Kidney epithelial cell (primary cell): ENCODE measurements around the gene MSANTD2. TPM values are rescaled to one million over a fixed set of nuclear protein-coding genes. Genes with fewer than 3 reads are reported as not detected.

Source experiments
- DNase-seq: peaks from one replicate; pipeline ENCODE4 v3.0.0-alpha.2; 2010; ENCODE audit warnings: low read depth
- H3K27me3 ChIP-seq: 2 replicates; pipeline ENCODE4 v1.6.0; 2011; ENCODE audit warnings: low read length; ENCODE audit not compliant: control insufficient read depth, insufficient read depth
- H3K36me3 ChIP-seq: 2 replicates; pipeline ENCODE4 v1.5.1; 2011; ENCODE audit warnings: low read length; ENCODE audit not compliant: control insufficient read depth, insufficient read depth
- H3K4me3 ChIP-seq: 2 replicates; pipeline ENCODE4 v1.5.1; 2011; ENCODE audit warnings: low read depth, mild to moderate bottlenecking, control low read depth, low read length
- CTCF ChIP-seq: IDR thresholded peaks from 2 replicates; pipeline ENCODE4 v1.5.1; 2011; ENCODE audit warnings: mild to moderate bottlenecking, moderate library complexity, low read length, control low read depth, inconsistent platforms; ENCODE audit not compliant: insufficient read depth, poor library complexity, severe bottlenecking
- total RNA-seq: library from RNA; depleted of rRNA; stranded (reverse); fragments of >200 nt; gene quantifications from 2 replicates; pipeline ENCODE4 v1.2.3, GENCODE V29; 2015

The MSANTD2 gene
- 8.0 and 16.0 TPM in 2 replicates for total RNA-seq

DNA sequence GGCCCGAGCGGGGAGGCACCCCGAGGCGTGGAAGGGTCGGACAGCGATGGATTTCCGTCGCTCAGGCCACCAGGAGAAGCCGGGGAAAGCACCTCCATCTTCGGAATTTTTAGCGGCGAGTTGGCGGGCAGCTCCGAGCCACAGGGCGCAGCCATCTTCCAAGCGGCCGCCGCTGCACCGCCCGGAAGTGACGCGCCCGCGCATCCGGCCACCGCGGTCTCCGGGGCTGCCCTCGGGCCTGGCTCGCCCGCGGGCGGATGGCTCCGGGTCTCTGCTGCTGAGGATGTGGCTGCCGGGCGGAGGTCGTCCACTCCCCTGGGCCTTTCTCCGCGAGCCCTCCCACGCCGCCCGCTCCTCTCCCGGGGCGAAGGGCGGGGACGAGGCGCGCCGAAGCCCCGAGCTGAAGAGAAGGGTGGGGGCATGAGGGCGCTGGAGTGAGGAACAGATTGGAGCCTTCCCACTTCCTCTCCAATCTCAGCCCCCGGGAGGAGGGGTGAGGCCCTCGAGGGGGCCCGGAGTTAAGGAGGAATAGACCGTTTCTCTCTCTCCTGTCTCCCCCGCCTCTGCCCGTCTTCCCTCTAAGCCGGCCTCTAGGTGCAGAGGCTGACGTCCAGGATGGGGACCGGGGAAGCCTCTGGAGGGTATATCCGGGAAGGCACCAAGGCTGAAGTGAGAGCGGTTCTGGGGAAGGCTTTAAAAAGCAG is at the start of gene MSANTD2:
TSS of gene MSANTD2 (minus strand) at position 181 of the 704 bp plus-strand sequence. CDS start at position 155, 26 bp downstream.
- no peaks in the 10 kb centered on the region for H3K36me3 ChIP-seq
- no peaks in the 10 kb centered on the region for H3K27me3 ChIP-seq
- no peak for TF ChIP-seq CTCF
- peak within 1 kb of the TSS; percentile 87 for H3K4me3 ChIP-seq
- peak; percentile 18 for DNase-seq

DNA sequence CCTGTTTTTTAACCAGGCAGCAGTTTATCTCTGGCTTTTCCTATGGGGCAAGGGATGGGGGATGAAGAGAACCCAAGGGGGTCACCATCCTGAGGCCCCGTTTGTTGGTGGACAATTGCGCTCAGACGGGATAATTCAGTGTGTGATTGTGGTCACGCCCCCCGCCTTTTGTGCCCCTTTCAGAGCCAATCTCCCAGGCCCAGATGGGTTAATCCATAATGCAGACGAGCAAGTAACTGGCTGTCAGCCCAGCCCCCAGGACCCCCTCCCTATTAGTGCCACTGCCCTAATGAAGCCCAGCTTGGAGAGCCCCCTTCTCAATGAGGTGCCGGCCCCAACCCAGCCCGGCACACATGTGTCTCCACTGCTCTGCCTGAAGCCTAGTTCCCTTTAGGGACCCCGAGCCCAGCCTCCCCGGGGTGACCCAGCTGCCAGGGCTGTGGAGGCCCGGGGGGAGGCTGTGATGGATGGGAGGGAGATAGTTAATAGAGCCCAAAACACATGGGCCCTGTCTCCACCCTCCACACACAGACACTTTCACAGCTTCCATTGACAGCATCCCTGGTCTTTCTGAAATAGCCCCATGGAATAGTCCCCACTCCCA is 46.0 kb upstream of the MSANTD2 start:
- Histone ChIP-seq H3K27me3 (peaks cover 76% of the 10 kb centered on the region), H3K36me3 (no peaks in the 10 kb centered on the region), H3K4me3 (no peak overlapping the region)
- TF ChIP-seq CTCF: no peak
- no peak for DNase-seq

- Histone ChIP-seq H3K4me3 (no peak overlapping the region), H3K36me3 (no peaks in the 10 kb centered on the region), H3K27me3 (peaks cover 79% of the 10 kb centered on the region)
- no peak for DNase-seq
- no peak for TF ChIP-seq CTCF
These were observed 44.5 kb upstream of the MSANTD2 start for GRCh38 chr11:124844664-124845079.

DNA sequence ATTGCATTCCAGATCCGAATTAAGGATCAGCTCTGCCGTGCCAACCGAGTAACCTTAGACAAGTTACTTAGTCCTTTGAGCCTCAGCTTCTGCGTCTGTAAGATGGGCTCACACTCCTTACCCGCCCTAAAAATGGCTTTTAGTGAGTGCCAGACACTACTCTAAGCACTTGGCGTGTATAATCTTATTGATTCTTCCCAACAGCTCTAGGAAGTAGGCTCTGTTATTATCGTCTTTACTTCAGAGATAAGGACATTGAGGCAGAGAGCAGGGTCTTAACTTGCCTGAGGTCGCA is 43.4 kb upstream of the MSANTD2 start:
- no peaks in the 10 kb centered on the region for H3K36me3 ChIP-seq
- TF ChIP-seq CTCF: no peak
- H3K4me3 ChIP-seq: no peak overlapping the region
- peaks cover 85% of the 10 kb centered on the region for H3K27me3 ChIP-seq
- no peak for DNase-seq

GRCh38 chr11:124842305-124842704 is 42.1 kb upstream of the MSANTD2 start:
- DNase-seq: no peak
- no peaks in the 10 kb centered on the region for H3K36me3 ChIP-seq
- peaks cover 81% of the 10 kb centered on the region for H3K27me3 ChIP-seq
- no peak overlapping the region for H3K4me3 ChIP-seq
- no peak for TF ChIP-seq CTCF

GRCh38 chr11:124841840-124842239 is 41.6 kb upstream of the MSANTD2 start:
- Histone ChIP-seq H3K36me3 (no peaks in the 10 kb centered on the region), H3K27me3 (peaks cover 77% of the 10 kb centered on the region), H3K4me3 (no peak overlapping the region)
- DNase-seq: no peak
- TF ChIP-seq CTCF: no peak
